ENCODE results near the gene BFSP1. TPM values are rescaled to one million over a fixed set of nuclear protein-coding genes. Genes with fewer than 3 reads are reported as not detected.

The BFSP1 gene
- total RNA-seq, 4 donors from 2014 or later: 0.57 to 2.5 TPM; not detected in 2

- no peak for DNase-seq
- no peaks in the 10 kb centered on the region for H3K27me3 ChIP-seq
- H3K4me1 ChIP-seq: no peaks in the 10 kb centered on the region
- no peak overlapping the region for H3K4me3 ChIP-seq
- no peaks in the 10 kb centered on the region for H3K36me3 ChIP-seq
- H3K27ac ChIP-seq: no peak overlapping the region
- TF ChIP-seq POLR2A (IDR thresholded peaks at IDR 0.05): no peak
- TF ChIP-seq, protein P1, sequence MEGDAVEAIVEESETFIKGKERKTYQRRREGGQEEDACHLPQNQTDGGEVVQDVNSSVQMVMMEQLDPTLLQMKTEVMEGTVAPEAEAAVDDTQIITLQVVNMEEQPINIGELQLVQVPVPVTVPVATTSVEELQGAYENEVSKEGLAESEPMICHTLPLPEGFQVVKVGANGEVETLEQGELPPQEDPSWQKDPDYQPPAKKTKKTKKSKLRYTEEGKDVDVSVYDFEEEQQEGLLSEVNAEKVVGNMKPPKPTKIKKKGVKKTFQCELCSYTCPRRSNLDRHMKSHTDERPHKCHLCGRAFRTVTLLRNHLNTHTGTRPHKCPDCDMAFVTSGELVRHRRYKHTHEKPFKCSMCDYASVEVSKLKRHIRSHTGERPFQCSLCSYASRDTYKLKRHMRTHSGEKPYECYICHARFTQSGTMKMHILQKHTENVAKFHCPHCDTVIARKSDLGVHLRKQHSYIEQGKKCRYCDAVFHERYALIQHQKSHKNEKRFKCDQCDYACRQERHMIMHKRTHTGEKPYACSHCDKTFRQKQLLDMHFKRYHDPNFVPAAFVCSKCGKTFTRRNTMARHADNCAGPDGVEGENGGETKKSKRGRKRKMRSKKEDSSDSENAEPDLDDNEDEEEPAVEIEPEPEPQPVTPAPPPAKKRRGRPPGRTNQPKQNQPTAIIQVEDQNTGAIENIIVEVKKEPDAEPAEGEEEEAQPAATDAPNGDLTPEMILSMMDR (IDR thresholded peaks at IDR 0.05): no peak
- H3K9me3 ChIP-seq: no peaks in the 10 kb centered on the region
Measured at GRCh38 chr20:17518339-17519052, 12.7 kb downstream of the BFSP1 start.

- Histone ChIP-seq H3K27me3 (no peaks in the 10 kb centered on the region), H3K9me3 (no peaks in the 10 kb centered on the region), H3K36me3 (no peaks in the 10 kb centered on the region), H3K4me1 (no peaks in the 10 kb centered on the region), H3K27ac (no peak overlapping the region), H3K4me3 (no peak overlapping the region)
- TF ChIP-seq, protein P1 (IDR thresholded peaks at IDR 0.05): no peak
- no peak for DNase-seq
Measured at GRCh38 chr20:17515053-17515452, 16.1 kb downstream of the BFSP1 start.

- Histone ChIP-seq H3K27me3 (no peaks in the 10 kb centered on the region), H3K9me3 (no peaks in the 10 kb centered on the region), H3K4me1 (no peaks in the 10 kb centered on the region), H3K4me3 (no peak overlapping the region), H3K27ac (no peak overlapping the region), H3K36me3 (no peaks in the 10 kb centered on the region)
- no peak for DNase-seq
- TF ChIP-seq, protein P1 (IDR thresholded peaks at IDR 0.05): no peak
- TF ChIP-seq POLR2A (IDR thresholded peaks at IDR 0.05): no peak
Measured at GRCh38 chr20:17513939-17514338, 17.2 kb downstream of the BFSP1 start.

- H3K4me3 ChIP-seq: no peak overlapping the region
- H3K27ac ChIP-seq: no peak overlapping the region
- no peaks in the 10 kb centered on the region for H3K27me3 ChIP-seq
- H3K4me1 ChIP-seq: no peaks in the 10 kb centered on the region
- DNase-seq: no peak
- H3K9me3 ChIP-seq: no peaks in the 10 kb centered on the region
- H3K36me3 ChIP-seq: no peaks in the 10 kb centered on the region
- TF ChIP-seq POLR2A (IDR thresholded peaks at IDR 0.05): no peak
- TF ChIP-seq, protein P1 (IDR thresholded peaks at IDR 0.05): no peak
Measured at GRCh38 chr20:17511401-17511800, 19.8 kb downstream of the BFSP1 start.

DNA sequence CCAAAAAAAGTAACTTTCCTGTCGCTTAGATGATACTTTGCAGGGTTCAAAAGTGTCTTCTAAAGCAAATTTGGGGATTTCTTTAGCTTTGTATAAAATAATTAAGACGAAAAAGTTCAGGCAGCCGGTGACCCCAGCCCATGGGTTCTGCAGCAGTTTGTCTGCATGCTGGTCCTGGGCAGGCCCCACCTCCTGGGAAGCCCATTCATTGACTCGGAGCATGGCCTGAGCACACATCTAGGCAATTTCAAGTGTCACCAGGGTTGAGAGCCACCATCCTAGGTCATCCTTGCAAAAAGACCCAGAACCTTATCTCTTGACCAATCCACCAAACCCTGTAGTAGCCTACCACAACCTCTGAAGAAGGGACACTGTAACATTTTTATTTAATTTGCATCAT lies 20.6 kb downstream of the BFSP1 start:
- no peak overlapping the region for H3K4me3 ChIP-seq
- DNase-seq: no peak
- no peak overlapping the region for H3K27ac ChIP-seq
- no peaks in the 10 kb centered on the region for H3K27me3 ChIP-seq
- no peaks in the 10 kb centered on the region for H3K36me3 ChIP-seq
- peaks cover 0 to 4% (median 1%) of the 10 kb centered on the region in 4 donors for H3K4me1 ChIP-seq
- TF ChIP-seq POLR2A (IDR thresholded peaks at IDR 0.05): no peak
- no peaks in the 10 kb centered on the region for H3K9me3 ChIP-seq

- DNase-seq: no peak
- Histone ChIP-seq H3K9me3 (no peaks in the 10 kb centered on the region), H3K4me1 (peaks cover 0 to 12% (median 2%) of the 10 kb centered on the region in 4 donors), H3K27ac (no peak overlapping the region), H3K36me3 (no peaks in the 10 kb centered on the region), H3K27me3 (no peaks in the 10 kb centered on the region), H3K4me3 (no peak overlapping the region)
- no peak for TF ChIP-seq POLR2A (IDR thresholded peaks at IDR 0.05)
- TF ChIP-seq, protein P1 (IDR thresholded peaks at IDR 0.05): no peak
Measured at GRCh38 chr20:17508756-17509155, 22.4 kb downstream of the BFSP1 start.
